Activated T-helper 1 cell treated with anti-CD3 and anti-CD28 coated beads, Interleukin-2, amount 50 U/mL, for 16 hours (primary cell): Measurements from ENCODE around the gene HMGN1.

Experiments used
- DNase-seq, 2 donors: peaks; one replicate each; pipeline ENCODE4 v3.0.0-alpha.2; 2020; ENCODE audit warnings: low read depth in 1 of 2, low spot score in 1 of 2

The HMGN1 gene

DNA sequence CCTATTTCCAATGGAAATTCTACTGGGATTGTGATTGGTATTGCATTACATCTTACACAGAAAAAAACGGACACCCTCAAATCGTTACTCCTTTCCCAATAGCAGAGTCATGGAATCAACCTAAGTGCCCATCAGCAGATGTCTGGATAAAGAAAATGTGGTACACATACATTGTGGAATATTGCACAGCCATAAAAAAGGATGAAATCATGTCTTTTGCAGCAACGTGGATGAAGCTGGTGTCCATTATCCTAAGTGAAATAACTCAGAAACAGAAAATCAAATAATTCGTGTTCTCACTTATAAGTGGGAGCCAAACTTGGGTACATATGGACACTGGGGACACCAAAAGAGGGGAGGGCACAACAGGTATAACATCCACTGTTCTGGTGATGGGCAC is 14.3 kb downstream of the HMGN1 start:
- DNase-seq = no peak

- no peak for DNase-seq
Observed at GRCh38 chr21:39332175-39332574, 16.7 kb downstream of the HMGN1 start.

GRCh38 chr21:39330001-39330400 is 18.9 kb downstream of the HMGN1 start:
- DNase-seq = no peak

DNA sequence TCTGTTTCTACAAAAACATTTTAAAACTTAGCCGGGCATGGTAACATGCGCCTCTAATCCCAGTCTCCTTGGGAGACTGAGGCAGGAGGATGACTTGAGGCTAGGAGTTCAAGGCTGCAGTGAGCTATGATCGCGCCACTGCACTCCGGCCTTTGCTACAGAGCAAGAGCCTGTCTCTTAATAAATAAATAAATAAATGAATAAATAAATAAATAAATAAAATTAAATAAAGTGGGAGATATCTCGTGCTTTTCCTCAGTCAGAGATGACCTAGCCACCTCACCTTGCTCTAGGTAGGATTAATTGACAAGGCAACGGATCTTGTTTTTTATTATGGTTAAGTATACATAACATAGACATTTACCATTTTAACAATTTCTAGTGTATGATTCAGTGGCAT is 21.2 kb downstream of the HMGN1 start:
- DNase-seq = no peak

DNA sequence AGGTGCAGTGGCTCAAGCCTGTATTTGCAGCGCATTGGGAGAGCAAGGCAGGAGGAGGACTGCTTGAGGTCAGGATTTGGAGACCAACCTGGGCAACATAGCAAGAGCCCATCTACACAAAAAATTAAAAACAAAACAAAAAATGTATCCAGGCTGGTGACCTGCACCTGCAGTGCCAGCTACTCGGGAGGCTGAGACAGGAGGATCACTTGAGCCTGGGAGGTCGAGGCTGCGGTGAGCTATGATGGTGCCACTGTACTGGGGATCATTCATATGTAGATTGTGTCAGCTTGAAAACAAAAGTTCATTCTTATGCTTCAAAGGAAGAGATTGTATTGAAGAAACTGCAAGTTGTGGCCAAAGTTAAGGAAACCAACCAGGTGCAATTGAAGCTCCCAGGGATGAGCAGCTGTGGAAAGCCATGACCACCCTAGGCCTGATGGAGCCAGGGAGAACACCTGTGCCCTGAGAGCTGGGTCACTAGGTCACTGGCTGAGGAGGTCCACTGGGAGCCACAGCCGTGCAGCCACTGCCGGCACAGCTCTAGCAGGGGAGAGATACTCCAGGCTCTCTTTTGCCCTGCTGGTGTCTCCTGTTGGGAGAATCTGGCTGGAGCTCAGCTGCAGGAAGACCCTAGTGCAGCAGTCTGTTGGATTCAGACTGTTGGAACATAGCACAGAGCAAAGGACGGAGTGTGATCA is 22.1 kb downstream of the HMGN1 start:
- no peak for DNase-seq

DNA sequence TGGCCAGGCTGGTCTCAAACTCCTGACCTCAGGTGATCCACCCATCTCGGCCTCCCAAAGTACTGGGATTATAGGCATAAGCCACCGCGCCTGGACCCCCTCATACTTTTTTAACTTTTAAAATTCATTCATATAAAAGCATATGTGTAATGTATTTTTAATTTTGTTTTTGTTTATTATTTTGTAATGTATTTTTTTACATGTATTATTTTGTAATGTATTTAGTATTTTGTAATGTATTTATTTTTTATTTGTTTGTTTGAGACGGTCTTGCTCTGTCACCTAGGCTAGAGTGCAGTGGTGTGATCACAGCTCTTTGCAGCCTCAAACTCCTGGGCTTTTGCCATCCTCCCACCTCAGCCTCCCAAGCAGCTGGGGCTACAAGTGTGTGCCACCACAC is 23.4 kb downstream of the HMGN1 start:
- no peak for DNase-seq

DNA sequence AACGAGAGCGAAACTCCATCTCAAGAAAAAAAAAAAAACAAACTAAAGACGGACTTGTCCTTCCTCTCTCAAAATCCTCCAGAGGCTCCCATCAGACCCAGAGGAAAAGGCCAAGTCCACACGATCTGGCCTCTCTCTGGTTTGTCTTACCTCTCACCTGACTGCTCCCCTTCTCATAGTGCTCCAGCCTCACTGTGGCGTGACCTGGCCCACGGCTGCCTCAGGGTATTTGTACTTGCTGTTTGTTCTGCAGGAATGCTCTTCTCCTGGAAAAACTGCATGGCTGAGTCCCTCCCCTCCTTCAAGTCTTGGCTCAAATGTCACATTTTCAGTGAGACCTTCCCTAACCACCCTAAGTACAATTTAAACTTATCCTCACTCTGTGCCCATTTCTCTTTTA is 27.5 kb downstream of the HMGN1 start:
- no peak for DNase-seq

GRCh38 chr21:39319814-39320332 is 29.0 kb downstream of the HMGN1 start:
- DNase-seq = no peak

- no peak for DNase-seq
Observed at GRCh38 chr21:39319251-39319756, 29.6 kb downstream of the HMGN1 start.

- no peak for DNase-seq
Observed at GRCh38 chr21:39318091-39318959, 30.6 kb downstream of the HMGN1 start.

GRCh38 chr21:39317134-39318090 is 31.5 kb downstream of the HMGN1 start:
- DNase-seq = no peak

- DNase-seq = no peak
Observed at GRCh38 chr21:39316729-39317128, 32.2 kb downstream of the HMGN1 start.

- DNase-seq = no peak
Observed at GRCh38 chr21:39315603-39316445, 33.1 kb downstream of the HMGN1 start.

DNA sequence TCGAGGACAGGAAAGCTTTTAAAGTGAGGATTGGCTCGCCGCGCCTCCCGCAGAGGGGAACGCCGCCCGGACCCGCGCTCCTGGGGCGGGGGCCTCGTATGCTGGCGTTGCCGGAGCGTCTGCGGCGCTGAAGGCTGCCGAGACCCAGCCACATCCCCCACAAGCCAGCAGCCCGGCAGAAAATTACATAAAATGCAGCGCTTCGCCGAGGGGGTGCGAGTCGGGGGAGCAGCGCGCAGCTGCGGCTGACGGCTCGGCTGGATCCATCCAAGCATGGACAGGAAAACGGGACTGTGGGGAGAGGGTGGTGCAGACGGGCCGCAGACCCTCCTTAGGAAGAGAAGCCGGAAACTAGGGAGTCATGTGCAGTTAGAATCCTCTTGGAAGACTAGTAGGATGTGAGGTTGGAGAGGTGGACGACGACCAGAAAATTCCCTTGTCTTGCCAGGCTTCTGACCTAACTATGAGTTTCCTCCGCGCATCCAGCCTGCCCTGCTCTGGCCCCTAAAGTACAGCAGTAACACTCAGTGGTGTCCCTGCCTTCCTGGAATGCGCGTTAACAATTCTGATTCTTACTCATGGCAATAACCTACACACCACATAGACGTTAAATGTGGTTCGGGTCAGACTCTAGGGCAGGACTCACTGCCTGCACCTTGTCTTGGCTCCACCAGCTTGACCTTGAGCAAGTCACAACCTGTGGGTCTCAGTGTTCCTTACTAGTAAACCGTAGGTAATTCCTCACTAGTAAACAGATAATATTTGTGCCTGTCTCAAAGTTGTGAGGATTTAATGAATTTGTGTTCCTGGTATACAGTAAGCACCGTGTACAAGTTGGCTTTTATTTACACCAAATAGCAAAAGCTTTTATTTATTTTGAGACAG is 34.5 kb downstream of the HMGN1 start:
- DNase-seq = peak; percentile 11 to 16

DNA sequence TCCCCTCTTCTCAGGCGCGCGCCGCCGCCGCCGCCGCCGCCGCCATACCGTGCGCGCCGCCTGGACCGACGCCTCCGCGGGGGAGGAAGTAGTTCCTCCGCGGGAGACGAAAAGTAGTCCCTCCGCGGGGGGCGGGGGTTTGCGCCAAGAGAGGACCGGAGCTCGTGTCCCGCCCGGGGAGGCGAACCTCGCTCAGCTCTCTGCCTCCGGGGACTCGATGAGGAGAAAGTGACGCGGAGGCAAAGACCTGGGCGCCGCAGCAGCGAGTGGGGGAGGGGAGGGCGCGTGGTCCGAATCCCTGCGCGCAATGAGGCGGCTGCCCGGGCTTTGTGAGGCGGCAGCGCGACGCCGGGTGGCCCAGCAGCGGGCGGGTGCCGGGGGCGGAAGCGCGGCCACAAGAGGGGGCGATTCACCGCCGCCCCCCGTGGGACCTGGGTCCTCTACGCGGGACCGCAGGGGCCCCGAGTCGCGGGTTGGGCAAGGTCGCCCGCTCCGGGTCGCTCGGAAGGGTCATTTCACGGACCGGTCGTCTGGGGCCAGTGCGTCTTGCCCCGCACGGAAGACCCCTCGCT is 35.2 kb downstream of the HMGN1 start, which contains the start of gene BRWD1:
Gene BRWD1 (minus strand): TSS at position 62 of the 572 bp plus-strand sequence. CDS start 141 bp downstream, outside the sequence.
- peak; percentile 65 to 68 for DNase-seq

GRCh38 chr21:39313042-39313570 is 35.8 kb downstream of the HMGN1 start:
- DNase-seq = no peak

DNA sequence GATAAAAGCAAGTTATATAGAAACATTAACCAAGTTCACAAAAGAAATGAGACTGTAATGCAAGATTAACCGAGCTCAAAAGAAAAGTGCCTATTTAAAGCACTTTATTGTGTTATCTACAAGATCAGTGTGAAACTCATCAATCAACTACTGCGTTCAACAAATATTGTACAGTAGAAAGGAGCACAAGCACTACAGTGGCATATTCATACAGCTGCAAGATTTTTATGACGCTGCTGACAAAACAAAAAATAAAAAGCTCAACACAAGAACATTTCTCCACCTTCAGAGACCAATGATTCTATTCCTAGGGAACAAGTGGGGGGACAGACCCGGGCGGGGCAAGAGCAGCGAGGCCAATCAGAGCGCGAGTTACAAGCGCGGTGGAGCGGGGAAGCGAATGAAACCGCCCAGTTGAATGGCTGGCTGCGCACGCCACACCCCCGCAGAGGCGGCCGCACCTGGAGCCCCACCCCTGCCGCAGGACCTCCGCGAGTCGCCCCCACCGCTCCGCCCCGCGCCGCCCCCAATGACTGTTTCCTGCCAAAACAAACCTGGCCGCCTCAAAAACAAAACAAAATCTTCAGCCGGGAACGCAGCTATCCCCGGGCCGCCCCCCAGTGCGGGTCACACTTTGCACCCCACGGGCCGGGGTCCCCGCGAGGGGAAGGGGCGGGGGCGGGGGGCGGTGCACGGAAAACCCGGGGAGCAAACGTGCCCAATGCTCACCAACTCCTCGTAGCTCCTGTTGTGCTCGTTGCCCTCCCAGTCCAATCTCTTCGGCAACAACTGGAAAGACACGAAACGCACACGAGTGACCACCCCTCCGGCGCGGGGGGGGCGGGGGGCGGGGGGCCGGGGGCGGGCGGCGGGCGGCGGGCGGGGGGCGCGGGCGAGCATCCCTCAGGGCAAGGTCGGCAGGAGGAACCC is 36.5 kb downstream of the HMGN1 start:
- DNase-seq = peak; percentile 94 to 95
